WERI-Rb-1 (cell line): ENCODE measurements around the gene KRTAP5-4.

Source experiments
- DNase-seq: peaks from one replicate; pipeline ENCODE4 v3.0.0-alpha.2; 2020
- H3K27ac ChIP-seq: fragments of 250-450 bp; sonication (Bioruptor Pico); 2 replicates; pipeline ENCODE4 v1.5.1; 2020; ENCODE audit warnings: mild to moderate bottlenecking, moderate library complexity
- H3K27me3 ChIP-seq: fragments of 250-450 bp; sonication (Bioruptor Pico); 2 replicates; pipeline ENCODE4 v1.5.1; 2021; ENCODE audit warnings: mild to moderate bottlenecking, low read depth, moderate library complexity; ENCODE audit not compliant: insufficient read depth, severe bottlenecking
- H3K36me3 ChIP-seq: fragments of 250-450 bp; sonication (Bioruptor Pico); 2 replicates; pipeline ENCODE4 v1.5.1; 2020; ENCODE audit warnings: mild to moderate bottlenecking, moderate library complexity
- H3K4me3 ChIP-seq: 2 replicates; pipeline ENCODE4 v1.5.1; 2011; ENCODE audit warnings: low read depth, mild to moderate bottlenecking, control low read depth, low read length
- H3K9me3 ChIP-seq: fragments of 250-450 bp; sonication (Bioruptor Pico); 2 replicates; pipeline ENCODE4 v1.5.1; 2021; ENCODE audit warnings: mild to moderate bottlenecking, moderate library complexity; ENCODE audit not compliant: severe bottlenecking
- TF ChIP-seq, protein P1 (sequence below): IDR thresholded peaks from 2 replicates; pipeline ENCODE4 v1.5.1; 2011; ENCODE audit warnings: low read depth, mild to moderate bottlenecking, control low read depth, inconsistent platforms, low read length

KRTAP5-4 gene

DNA sequence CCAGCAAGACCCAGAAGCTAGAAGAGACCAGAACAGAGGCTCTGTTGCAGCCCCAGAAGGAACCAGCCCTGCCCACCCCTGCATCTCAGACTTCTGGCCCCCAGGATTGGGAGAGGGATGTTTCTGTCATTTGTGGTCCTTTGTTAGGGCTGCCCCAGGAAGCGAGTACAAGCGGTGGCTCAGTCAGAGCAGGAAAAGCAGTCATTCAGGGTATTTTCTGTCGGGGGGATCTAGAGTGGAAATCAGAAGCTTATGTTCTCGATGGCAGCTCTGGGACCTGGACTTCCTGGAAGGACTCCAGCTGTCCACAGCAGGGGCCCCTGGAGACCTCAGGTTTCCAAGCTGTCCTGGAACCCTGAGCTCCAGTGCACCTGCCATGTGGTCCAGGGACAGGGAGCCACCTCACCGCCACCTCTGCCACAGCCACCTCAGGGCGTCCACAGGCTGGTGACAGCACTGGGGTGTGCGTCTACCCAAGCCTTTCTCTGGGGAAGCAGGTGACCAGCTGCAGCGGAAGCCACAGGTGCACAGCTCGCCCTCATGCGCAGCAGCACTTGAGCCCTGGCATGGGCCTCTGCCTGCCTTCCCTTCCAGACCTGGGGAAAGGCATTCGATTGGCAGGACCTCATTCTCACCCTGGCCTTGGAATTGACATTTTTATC, 10.2 kb upstream of the KRTAP5-4 start:
- Histone ChIP-seq H3K27ac (no peak overlapping the region), H3K9me3 (no peaks in the 10 kb centered on the region), H3K27me3 (peaks cover 90% of the 10 kb centered on the region), H3K4me3 (no peak overlapping the region), H3K36me3 (no peaks in the 10 kb centered on the region)
- no peak for DNase-seq
- TF ChIP-seq, protein P1, sequence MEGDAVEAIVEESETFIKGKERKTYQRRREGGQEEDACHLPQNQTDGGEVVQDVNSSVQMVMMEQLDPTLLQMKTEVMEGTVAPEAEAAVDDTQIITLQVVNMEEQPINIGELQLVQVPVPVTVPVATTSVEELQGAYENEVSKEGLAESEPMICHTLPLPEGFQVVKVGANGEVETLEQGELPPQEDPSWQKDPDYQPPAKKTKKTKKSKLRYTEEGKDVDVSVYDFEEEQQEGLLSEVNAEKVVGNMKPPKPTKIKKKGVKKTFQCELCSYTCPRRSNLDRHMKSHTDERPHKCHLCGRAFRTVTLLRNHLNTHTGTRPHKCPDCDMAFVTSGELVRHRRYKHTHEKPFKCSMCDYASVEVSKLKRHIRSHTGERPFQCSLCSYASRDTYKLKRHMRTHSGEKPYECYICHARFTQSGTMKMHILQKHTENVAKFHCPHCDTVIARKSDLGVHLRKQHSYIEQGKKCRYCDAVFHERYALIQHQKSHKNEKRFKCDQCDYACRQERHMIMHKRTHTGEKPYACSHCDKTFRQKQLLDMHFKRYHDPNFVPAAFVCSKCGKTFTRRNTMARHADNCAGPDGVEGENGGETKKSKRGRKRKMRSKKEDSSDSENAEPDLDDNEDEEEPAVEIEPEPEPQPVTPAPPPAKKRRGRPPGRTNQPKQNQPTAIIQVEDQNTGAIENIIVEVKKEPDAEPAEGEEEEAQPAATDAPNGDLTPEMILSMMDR = no peak

DNA sequence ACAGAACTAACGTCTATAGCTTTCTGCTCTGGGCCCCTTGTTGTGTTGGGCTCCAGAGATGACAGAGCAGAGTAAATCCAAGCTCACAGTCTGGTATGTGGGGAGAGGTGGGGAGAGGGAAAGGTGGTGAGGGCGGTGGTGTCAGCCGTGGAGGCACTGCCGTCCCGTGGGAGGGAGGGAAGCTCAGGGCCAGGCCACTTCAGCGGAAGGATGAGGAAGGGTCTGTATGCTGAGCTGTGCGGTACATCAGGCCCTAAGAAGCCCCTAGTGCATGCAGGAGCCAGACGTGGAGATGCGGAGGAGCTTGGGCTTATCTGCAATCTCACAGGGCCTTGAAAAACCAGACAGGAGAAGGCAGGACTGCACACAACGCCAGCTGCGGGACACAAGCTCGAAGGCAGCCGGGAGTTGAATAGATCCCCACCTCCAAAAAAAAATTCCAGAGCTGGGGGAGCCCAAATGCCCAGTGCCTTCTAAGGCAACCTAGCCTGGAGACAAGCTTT, 9.2 kb upstream of the KRTAP5-4 start:
- TF ChIP-seq, protein P1 = no peak
- Histone ChIP-seq H3K9me3 (no peaks in the 10 kb centered on the region), H3K4me3 (no peak overlapping the region), H3K36me3 (no peaks in the 10 kb centered on the region), H3K27ac (no peak overlapping the region), H3K27me3 (peaks cover 90% of the 10 kb centered on the region)
- no peak for DNase-seq

DNA sequence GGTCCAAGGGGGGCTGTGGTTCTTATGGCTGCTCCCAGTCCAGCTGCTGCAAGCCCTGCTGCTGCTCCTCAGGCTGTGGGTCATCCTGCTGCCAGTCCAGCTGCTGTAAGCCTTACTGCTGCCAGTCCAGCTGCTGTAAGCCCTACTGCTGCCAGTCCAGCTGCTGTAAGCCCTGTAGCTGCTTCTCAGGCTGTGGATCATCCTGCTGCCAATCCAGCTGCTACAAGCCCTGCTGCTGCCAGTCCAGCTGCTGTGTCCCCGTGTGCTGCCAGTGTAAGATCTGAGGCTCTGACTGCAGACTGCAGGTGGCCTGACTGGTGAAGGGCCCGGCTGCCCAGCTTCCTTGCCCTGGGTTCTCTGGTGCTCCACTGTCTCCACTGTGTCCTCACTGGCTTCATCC, 8.3 kb upstream of the KRTAP5-4 start:
- H3K27me3 ChIP-seq = peaks cover 90% of the 10 kb centered on the region
- H3K36me3 ChIP-seq = no peaks in the 10 kb centered on the region
- no peaks in the 10 kb centered on the region for H3K9me3 ChIP-seq
- DNase-seq = no peak
- TF ChIP-seq, protein P1 = no peak
- H3K27ac ChIP-seq = no peak overlapping the region
- H3K4me3 ChIP-seq = no peak overlapping the region

DNA sequence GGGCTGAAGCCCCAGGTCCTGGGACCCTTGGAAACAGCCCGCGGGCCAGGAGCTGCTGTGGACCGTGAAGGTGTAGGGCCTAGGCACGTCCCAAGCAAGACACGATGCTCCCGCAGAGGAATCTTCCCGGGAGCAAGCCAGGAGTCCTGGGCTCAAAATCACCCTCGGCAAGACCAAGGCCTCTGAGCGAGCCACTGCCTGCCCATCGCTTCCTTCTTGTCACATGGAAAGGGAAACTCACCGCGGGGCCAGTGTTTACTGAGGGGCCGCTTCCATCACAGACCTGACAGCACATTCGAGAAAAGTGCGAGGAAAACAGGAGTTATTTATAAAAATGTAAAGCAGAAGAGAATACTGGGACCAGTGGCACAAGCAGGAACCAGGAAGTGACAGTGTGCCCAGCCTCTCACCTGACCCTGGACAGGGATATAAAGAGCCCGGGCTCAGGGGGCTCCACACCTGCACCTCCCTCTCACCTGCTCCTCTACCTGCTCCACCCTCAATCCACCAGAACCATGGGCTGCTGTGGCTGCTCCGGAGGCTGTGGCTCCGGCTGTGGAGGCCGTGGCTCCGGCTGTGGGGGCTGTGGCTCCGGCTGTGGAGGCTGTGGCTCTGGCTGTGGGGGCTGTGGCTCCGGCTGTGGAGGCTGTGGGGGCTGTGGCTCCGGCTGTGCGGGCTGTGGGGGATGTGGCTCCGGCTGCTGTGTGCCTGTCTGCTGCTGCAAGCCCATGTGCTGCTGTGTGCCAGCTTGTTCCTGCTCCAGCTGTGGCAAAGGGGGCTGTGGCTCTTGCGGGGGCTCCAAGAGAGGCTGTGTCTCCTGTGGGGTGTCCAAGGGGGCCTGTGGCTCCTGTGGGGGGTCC, 7.6 kb upstream of the KRTAP5-4 start, which contains the start of gene KRTAP5-5:
Gene KRTAP5-5 (plus strand): TSS at position 450 of the 860 bp plus-strand sequence. CDS start 66 bp downstream, at position 516.
- H3K9me3 ChIP-seq = no peaks in the 10 kb centered on the region
- no peak for DNase-seq
- no peaks in the 10 kb centered on the region for H3K36me3 ChIP-seq
- no peak within 1 kb of the TSS for H3K27ac ChIP-seq
- H3K27me3 ChIP-seq = peaks cover 90% of the 10 kb centered on the region
- TF ChIP-seq, protein P1 = no peak
- no peak within 1 kb of the TSS for H3K4me3 ChIP-seq

DNA sequence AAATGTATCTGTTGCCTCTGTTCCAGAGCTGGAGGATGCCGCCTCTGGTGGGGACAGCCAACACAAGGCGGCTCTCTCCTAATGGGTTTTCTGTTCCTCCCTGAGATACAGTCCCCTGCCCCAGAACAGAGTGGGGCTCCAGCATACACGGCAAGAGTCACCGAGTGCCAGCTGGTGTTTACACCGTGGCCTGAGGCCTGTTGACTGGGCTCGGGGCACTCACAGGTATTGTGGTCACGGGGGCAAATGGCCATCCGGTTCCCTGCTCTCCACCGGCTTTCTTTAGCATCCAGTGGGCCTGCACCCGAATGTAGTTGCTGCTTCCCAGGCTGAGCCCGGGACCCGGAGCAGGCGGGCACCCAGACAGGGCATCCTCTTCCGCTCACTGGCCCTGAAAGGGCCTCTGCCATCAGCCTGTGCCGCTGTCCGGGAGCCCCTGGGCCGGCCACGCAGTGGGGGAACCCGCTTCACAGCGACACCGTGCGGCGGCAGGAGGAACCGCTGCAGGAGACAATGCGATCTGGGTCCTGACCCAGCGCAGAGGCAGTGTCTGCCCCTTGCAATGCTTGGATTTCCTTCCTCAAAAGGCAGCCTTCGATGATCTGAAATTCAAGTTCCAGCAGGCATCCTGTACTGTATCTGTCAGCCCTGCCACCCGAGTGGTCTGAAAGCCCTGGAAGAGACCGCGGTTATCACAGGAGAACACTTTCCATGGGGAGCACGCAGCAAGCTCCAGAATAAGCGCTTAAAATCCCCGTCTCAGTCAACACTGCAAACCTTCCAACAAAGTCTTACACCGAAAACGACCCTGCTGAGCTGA, 6.8 kb upstream of the KRTAP5-4 start:
- peak; percentile 62 for DNase-seq
- TF ChIP-seq, protein P1 = peak; percentile 97
- no peak overlapping the region for H3K4me3 ChIP-seq
- H3K27ac ChIP-seq = no peak overlapping the region
- no peaks in the 10 kb centered on the region for H3K36me3 ChIP-seq
- H3K27me3 ChIP-seq = peaks cover 90% of the 10 kb centered on the region
- H3K9me3 ChIP-seq = no peaks in the 10 kb centered on the region
